PC-3 (cell line): ENCODE data around the gene VSTM4.

Experiments
- EZH2phosphoT487 ChIP-seq: fragments of 300-600 bp; sonication (generic); IDR thresholded peaks from 2 replicates; pipeline ENCODE4 v1.6.1; 2018; ENCODE audit warnings: mild to moderate bottlenecking, antibody characterized with exemption, low read length, borderline replicate concordance
- TF ChIP-seq, protein P1 (sequence below): fragments of 300-600 bp; sonication (generic); conservative IDR thresholded peaks from 2 replicates; pipeline ENCODE4 v1.5.1; 2017; ENCODE audit warnings: antibody characterized with exemption, low read depth, mild to moderate bottlenecking, low read length

DNA sequence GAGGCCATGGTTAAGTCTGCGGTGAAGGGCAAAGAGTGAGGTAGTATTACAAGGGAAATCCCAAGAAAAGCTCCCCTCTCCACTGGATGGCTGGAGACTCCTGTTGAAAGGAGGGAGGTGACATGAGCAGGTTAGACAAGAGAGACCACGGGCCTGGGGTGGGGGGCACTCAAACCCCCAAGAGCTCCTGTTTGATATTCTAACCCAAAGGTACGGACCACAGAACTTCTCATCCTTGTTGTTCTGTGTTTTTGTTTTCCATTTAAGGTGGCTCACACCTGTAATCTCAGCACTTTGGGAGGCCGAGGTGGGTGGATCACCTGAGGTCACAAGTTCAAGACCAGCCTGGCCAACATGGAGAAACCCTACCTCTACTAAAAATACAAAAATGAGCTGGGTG is 11.6 kb downstream of the VSTM4 start:
- TF ChIP-seq, protein P1, sequence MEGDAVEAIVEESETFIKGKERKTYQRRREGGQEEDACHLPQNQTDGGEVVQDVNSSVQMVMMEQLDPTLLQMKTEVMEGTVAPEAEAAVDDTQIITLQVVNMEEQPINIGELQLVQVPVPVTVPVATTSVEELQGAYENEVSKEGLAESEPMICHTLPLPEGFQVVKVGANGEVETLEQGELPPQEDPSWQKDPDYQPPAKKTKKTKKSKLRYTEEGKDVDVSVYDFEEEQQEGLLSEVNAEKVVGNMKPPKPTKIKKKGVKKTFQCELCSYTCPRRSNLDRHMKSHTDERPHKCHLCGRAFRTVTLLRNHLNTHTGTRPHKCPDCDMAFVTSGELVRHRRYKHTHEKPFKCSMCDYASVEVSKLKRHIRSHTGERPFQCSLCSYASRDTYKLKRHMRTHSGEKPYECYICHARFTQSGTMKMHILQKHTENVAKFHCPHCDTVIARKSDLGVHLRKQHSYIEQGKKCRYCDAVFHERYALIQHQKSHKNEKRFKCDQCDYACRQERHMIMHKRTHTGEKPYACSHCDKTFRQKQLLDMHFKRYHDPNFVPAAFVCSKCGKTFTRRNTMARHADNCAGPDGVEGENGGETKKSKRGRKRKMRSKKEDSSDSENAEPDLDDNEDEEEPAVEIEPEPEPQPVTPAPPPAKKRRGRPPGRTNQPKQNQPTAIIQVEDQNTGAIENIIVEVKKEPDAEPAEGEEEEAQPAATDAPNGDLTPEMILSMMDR: no peak
- TF ChIP-seq EZH2phosphoT487: no peak
